Neutrophil (primary cell): ENCODE results near the gene SPRY1.

Experiments
- H3K27ac ChIP-seq: fragments of 200-600 bp; sonication (generic); 2 replicates; pipeline ENCODE4 v1.5.1; 2016; ENCODE audit warnings: mild to moderate bottlenecking, moderate library complexity
- H3K27me3 ChIP-seq: fragments of 200-600 bp; sonication (generic); 2 replicates; pipeline ENCODE4 v1.6.0; 2016; ENCODE audit warnings: mild to moderate bottlenecking
- H3K36me3 ChIP-seq: fragments of 200-600 bp; sonication (generic); 2 replicates; pipeline ENCODE4 v1.5.1; 2017
- H3K4me1 ChIP-seq, 2 experiments: fragments of 200-600 bp in 1 of 2; sonication (generic) in 1 of 2; 1 replicate in 1 of 2; 2 replicates in 1 of 2; pipeline versions ENCODE4 v1.5.1 to v1.6.1; 2013 to 2016; ENCODE audit warnings: low read depth in 1 of 2, low read length in 1 of 2, mild to moderate bottlenecking in 1 of 2, moderate library complexity in 1 of 2; ENCODE audit not compliant: control insufficient read depth in 1 of 2, insufficient read depth in 1 of 2
- H3K4me3 ChIP-seq, 2 experiments: fragments of 200-600 bp in 1 of 2; sonication (generic) in 1 of 2; 1 replicate in 1 of 2; 2 replicates in 1 of 2; pipeline ENCODE4 v1.5.1; 2013 to 2016; ENCODE audit warnings: low read depth in 1 of 2, low read length in 1 of 2, mild to moderate bottlenecking in 1 of 2, moderate library complexity in 1 of 2
- H3K9me3 ChIP-seq: fragments of 200-600 bp; sonication (generic); 2 replicates; pipeline ENCODE4 v1.5.1; 2016
- CTCF ChIP-seq: fragments of 200-600 bp; sonication (generic); IDR thresholded peaks from 2 replicates; pipeline ENCODE4 v1.5.1; 2016; ENCODE audit warnings: antibody characterized with exemption

The SPRY1 gene

GRCh38 chr4:123449362-123449761 is 52.8 kb downstream of the SPRY1 start:
- Histone ChIP-seq H3K27ac (no peak overlapping the region), H3K4me3 (no peak overlapping the region), H3K4me1 (peaks cover 1 to 2% of the 10 kb centered on the region in 2 experiments), H3K36me3 (no peaks in the 10 kb centered on the region), H3K27me3 (no peaks in the 10 kb centered on the region), H3K9me3 (no peaks in the 10 kb centered on the region)
- TF ChIP-seq CTCF, result no peak

- H3K36me3 ChIP-seq, result no peaks in the 10 kb centered on the region
- TF ChIP-seq CTCF, result no peak
- no peak overlapping the region for H3K4me3 ChIP-seq
- no peaks in the 10 kb centered on the region for H3K4me1 ChIP-seq
- no peaks in the 10 kb centered on the region for H3K9me3 ChIP-seq
- H3K27me3 ChIP-seq, result no peaks in the 10 kb centered on the region
- no peak overlapping the region for H3K27ac ChIP-seq
These were observed 53.2 kb downstream of the SPRY1 start for GRCh38 chr4:123449780-123450179.

GRCh38 chr4:123450393-123450792 is 53.8 kb downstream of the SPRY1 start:
- no peaks in the 10 kb centered on the region for H3K4me1 ChIP-seq
- H3K27me3 ChIP-seq, result no peaks in the 10 kb centered on the region
- no peak overlapping the region for H3K27ac ChIP-seq
- no peak for TF ChIP-seq CTCF
- H3K9me3 ChIP-seq, result no peaks in the 10 kb centered on the region
- no peaks in the 10 kb centered on the region for H3K36me3 ChIP-seq
- no peak overlapping the region for H3K4me3 ChIP-seq

GRCh38 chr4:123452616-123453015 is 56.0 kb downstream of the SPRY1 start:
- no peaks in the 10 kb centered on the region for H3K4me1 ChIP-seq
- H3K27me3 ChIP-seq, result no peaks in the 10 kb centered on the region
- H3K27ac ChIP-seq, result no peak overlapping the region
- no peaks in the 10 kb centered on the region for H3K9me3 ChIP-seq
- H3K4me3 ChIP-seq, result no peak overlapping the region
- TF ChIP-seq CTCF, result no peak
- no peaks in the 10 kb centered on the region for H3K36me3 ChIP-seq

- Histone ChIP-seq H3K36me3 (no peaks in the 10 kb centered on the region), H3K9me3 (no peaks in the 10 kb centered on the region), H3K4me1 (no peaks in the 10 kb centered on the region), H3K4me3 (no peak overlapping the region), H3K27me3 (no peaks in the 10 kb centered on the region), H3K27ac (no peak overlapping the region)
- no peak for TF ChIP-seq CTCF
These were observed 56.6 kb downstream of the SPRY1 start for GRCh38 chr4:123453061-123453680.
